NCI-H460 (cell line): ENCODE measurements around the gene RSPO3. TPM values are rescaled to one million over a fixed set of nuclear protein-coding genes. Genes with fewer than 3 reads are reported as not detected.
"Not testable (repeated sequence)": the region's sequence is repeated elsewhere in the genome, so short reads cannot be mapped to it uniquely, and the experiment has no call there.

ENCODE experiments used
- DNase-seq: peaks from one replicate; pipeline ENCODE4 v3.0.0-alpha.2; 2016; ENCODE audit warnings: low read depth; ENCODE audit errors: extremely low read depth
- total RNA-seq: library from RNA; depleted of rRNA; stranded (reverse); fragments of >200 nt; shearing (Covaris generic); gene quantifications from 2 replicates; pipeline ENCODE4 v1.2.3, GENCODE V29; 2014

RSPO3 gene
- total RNA-seq, 1 experiment from 2014 or later, result 10.7 TPM

- DNase-seq, result no peak
Observed at GRCh38 chr6:127199470-127199869, 81.0 kb downstream of the RSPO3 start.

- no peak for DNase-seq
Observed at GRCh38 chr6:127200114-127200513, 81.6 kb downstream of the RSPO3 start.

GRCh38 chr6:127201321-127201720 is 82.8 kb downstream of the RSPO3 start:
- DNase-seq, result no peak

DNA sequence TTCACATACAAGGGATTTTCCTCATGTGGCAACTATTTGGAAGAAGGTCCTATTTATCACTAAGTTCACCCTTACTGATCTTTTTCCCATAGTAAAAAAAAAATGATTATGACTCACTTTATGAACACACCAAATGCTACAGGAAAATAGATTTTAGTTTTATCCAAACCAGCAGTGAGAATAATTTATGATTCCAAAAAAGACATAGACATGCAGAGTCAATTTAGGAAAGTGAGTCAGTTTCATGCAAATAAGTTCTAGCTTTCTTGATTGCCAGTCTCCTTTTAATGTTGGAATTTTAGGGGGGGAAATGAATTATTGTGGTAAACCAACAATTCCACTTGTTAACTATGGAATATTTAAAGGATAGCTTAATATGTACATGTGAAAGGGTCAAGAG is 84.2 kb downstream of the RSPO3 start:
- DNase-seq, result no peak

- DNase-seq, result no peak
Observed at GRCh38 chr6:127204281-127204680, 85.8 kb downstream of the RSPO3 start.

DNA sequence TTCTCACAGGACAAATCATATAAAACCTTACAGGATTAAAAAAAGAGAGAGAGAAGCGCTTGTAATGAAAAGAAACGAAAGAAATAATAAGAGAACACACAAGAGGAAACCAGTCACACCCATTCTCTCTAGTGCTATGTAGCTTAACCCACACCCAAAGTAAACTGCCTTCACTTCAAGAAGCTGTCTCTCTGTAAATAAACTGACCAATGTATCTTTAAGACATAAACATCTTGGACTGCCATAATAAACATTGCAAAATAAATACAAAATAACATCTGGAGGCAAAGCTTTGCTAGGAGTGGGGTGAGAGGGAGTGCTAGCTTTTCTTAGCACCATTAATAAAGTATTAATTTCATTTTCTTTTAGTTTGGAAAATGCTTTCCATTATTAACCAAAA is 86.6 kb downstream of the RSPO3 start:
- no peak for DNase-seq

DNA sequence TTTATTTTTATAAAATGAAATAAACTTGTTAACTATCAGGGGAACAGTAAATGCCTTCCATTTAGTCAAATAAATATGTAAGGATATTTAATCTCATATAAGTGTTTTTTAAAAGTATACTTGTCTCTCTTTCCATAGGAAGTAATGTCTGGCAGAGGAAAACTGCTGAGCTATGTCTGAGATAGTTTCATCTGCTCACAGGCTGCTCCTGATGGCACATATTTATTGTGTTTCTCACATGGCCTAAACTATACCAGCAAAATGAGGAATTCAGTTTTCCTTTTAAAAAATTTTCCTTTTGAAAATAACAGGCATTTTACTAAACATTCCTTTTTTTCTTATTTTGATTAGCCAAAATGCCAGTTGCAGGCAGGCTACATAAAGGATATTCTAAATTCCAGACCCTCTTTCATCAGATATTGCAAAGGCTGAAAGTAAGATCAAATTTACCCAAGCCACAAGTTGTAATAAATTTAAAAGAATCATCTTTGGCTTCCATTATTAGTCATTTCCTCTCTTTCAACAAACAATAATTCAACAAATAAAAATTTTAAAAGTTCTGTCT is 88.1 kb downstream of the RSPO3 start:
- no peak for DNase-seq

DNA sequence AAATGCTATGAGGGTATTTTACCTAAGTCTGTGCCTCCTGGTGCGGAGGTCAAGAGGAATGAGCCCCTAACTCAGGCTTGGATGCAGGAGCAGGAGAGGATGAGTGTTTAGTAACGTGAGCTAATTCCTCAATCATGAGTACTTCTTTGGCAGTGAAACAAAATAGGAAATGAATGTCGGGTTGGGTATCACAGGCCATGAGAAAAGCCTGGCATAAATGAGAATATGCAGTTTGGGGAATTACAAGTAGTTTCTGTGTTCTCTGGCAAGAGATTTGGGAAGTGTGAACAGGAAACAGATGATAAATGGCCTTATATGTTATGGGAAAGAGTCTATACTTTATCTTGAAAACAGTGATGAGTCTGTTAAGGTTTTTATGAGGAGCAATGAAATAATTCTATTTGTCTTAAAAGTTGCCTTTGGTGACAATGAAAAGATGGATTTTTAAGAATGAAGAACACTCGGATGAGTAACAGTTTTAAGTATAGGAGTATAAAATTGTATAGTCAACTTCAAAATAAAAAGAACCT is 89.2 kb downstream of the RSPO3 start:
- DNase-seq, result no peak

GRCh38 chr6:127210725-127211124 is 92.3 kb downstream of the RSPO3 start:
- no peak for DNase-seq

GRCh38 chr6:127212376-127212775 is 93.9 kb downstream of the RSPO3 start:
- no peak for DNase-seq

- DNase-seq, result not testable (repeated sequence)
Observed at GRCh38 chr6:127214032-127214431, 95.6 kb downstream of the RSPO3 start.

- not testable (repeated sequence) for DNase-seq
Observed at GRCh38 chr6:127214531-127214930, 96.1 kb downstream of the RSPO3 start.

- DNase-seq, result no peak
Observed at GRCh38 chr6:127215931-127216330, 97.5 kb downstream of the RSPO3 start.

- DNase-seq, result no peak
Observed at GRCh38 chr6:127216810-127217789, 98.6 kb downstream of the RSPO3 start.

DNA sequence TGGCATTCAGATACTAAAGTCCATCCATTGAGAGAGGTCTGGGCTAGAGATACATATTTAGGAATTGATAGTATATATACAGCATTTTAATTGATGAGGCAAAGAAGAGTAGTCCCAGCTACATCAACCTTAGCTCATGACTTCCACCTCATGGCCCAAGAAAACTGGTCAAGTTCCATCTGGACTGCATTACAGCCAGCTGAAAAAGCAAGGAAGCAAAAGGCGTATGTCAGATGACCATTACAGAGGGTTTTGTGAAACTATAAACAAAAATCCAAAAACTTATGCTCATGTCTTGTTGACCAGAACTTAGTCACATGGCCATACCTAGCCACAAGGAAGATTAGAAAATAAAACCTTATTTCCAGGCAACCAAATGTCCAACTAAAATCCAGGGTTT is 101.4 kb downstream of the RSPO3 start:
- no peak for DNase-seq

- DNase-seq, result no peak
Observed at GRCh38 chr6:127221201-127221600, 102.7 kb downstream of the RSPO3 start.

- DNase-seq, result no peak
Observed at GRCh38 chr6:127222418-127222817, 103.9 kb downstream of the RSPO3 start.

GRCh38 chr6:127225497-127225896 is 107.0 kb downstream of the RSPO3 start:
- no peak for DNase-seq

- DNase-seq, result not testable (repeated sequence)
Observed at GRCh38 chr6:127233819-127234218, 115.3 kb downstream of the RSPO3 start.

DNA sequence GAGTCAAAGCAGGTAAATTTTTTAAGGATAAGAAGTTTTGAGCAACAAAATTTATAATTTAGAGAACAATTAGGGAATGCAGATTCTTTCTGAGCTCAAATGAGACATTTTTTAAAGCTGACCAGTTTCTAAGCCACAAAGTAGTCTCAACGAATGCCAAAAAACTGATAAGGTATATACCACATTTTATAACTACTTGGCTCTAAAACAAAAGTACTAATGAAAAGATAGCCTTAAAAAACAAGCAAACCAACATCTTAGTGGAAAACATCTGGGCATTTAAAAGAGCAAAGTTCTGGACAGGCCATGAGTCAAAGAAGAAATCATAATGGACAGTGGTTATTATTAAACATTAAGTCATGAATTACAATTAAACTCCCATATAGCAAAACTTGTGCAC is 125.0 kb downstream of the RSPO3 start:
- no peak for DNase-seq
